CD14-positive monocyte (primary cell): Measurements from ENCODE around the gene ANKLE1. TPM values are rescaled to one million over a fixed set of nuclear protein-coding genes. Genes with fewer than 3 reads are reported as not detected.

ENCODE experiments used
- DNase-seq, 3 donors: peaks; one replicate each; pipeline ENCODE4 v3.0.0-alpha.2; 2011 to 2022
- H2AFZ ChIP-seq: 2 replicates; pipeline ENCODE4 v1.6.0; 2012; ENCODE audit warnings: mild to moderate bottlenecking, low read depth, low read length, inconsistent platforms; ENCODE audit not compliant: insufficient read depth, poor library complexity, severe bottlenecking
- H3K27ac ChIP-seq, 2 donors: 1 replicate in 1 of 2; 2 replicates in 1 of 2; pipeline ENCODE4 v1.5.1; 2012 to 2013; ENCODE audit warnings: low read length in 2 of 2, control low read depth in 1 of 2, inconsistent platforms in 1 of 2, low read depth in 1 of 2, mild to moderate bottlenecking in 1 of 2
- H3K27me3 ChIP-seq, 2 donors: one replicate each; pipeline versions ENCODE4 v1.6.0 to v1.6.1; 2011 to 2013; ENCODE audit warnings: low read length in 2 of 2; ENCODE audit not compliant: control insufficient read depth in 2 of 2, insufficient read depth in 2 of 2
- H3K36me3 ChIP-seq, 2 donors: replicated peaks in 1 of 2; 1 replicate in 1 of 2; 2 replicates in 1 of 2; pipeline versions ENCODE4 v1.5.1 to v1.6.1; 2012 to 2013; ENCODE audit warnings: low read length in 2 of 2, control low read depth in 1 of 2, inconsistent platforms in 1 of 2, mild to moderate bottlenecking in 1 of 2; ENCODE audit not compliant: insufficient read depth in 2 of 2, control insufficient read depth in 1 of 2
- H3K4me1 ChIP-seq, 2 donors: 1 replicate in 1 of 2; 2 replicates in 1 of 2; pipeline versions ENCODE4 v1.5.1 to v1.6.1; 2012 to 2013; ENCODE audit warnings: low read length in 2 of 2, control low read depth in 1 of 2, inconsistent platforms in 1 of 2, mild to moderate bottlenecking in 1 of 2, moderate library complexity in 1 of 2; ENCODE audit not compliant: insufficient read depth in 2 of 2, control insufficient read depth in 1 of 2
- H3K4me2 ChIP-seq: replicated peaks from 2 replicates; pipeline ENCODE3; 2012; ENCODE audit warnings: low read length, moderate library complexity, mild to moderate bottlenecking; ENCODE audit not compliant: poor library complexity, severe bottlenecking; ENCODE audit errors: extremely low read depth
- H3K4me3 ChIP-seq, 3 experiments: fragments of 200-600 bp in 1 of 3; sonication (generic) in 1 of 3; replicated peaks in 1 of 3; 1 replicate in 2 of 3; 2 replicates in 1 of 3; pipeline ENCODE4 v1.5.1; 2011 to 2013; ENCODE audit warnings: low read length in 3 of 3, mild to moderate bottlenecking in 3 of 3, control low read depth in 2 of 3, low read depth in 2 of 3, inconsistent platforms in 1 of 3, moderate library complexity in 1 of 3
- H3K79me2 ChIP-seq: 2 replicates; pipeline ENCODE4 v1.6.0; 2012; ENCODE audit warnings: mild to moderate bottlenecking, control low read depth, inconsistent platforms, low read length, moderate library complexity; ENCODE audit not compliant: insufficient read depth
- H3K9ac ChIP-seq: 2 replicates; pipeline ENCODE4 v1.6.0; 2017; ENCODE audit warnings: low read length, mild to moderate bottlenecking; ENCODE audit not compliant: insufficient read depth, poor library complexity, severe bottlenecking
- H3K9me3 ChIP-seq, 2 donors: replicated peaks in 1 of 2; 1 replicate in 1 of 2; 2 replicates in 1 of 2; pipeline versions ENCODE4 v1.5.1 to v1.6.1; 2012 to 2013; ENCODE audit warnings: low read length in 2 of 2, control low read depth in 1 of 2; ENCODE audit not compliant: control insufficient read depth in 1 of 2, insufficient read depth in 1 of 2
- H4K20me1 ChIP-seq: 2 replicates; pipeline ENCODE4 v1.6.0; 2012; ENCODE audit warnings: mild to moderate bottlenecking, low read length, control low read depth, moderate library complexity; ENCODE audit not compliant: insufficient read depth
- H3K27ac Mint-ChIP-seq, 7 donors: one replicate each; pipeline ENCODE4 v1.8.0; 2020; ENCODE audit warnings: mild to moderate bottlenecking in 7 of 7, mixed read lengths in 7 of 7, moderate library complexity in 6 of 7, inconsistent platforms in 2 of 7
- H3K27me3 Mint-ChIP-seq, 3 donors: one replicate each; pipeline ENCODE4 v1.8.0; 2021 to 2022; ENCODE audit warnings: low read depth in 3 of 3, mild to moderate bottlenecking in 3 of 3, mixed read lengths in 3 of 3, moderate library complexity in 3 of 3, inconsistent platforms in 1 of 3
- H3K36me3 Mint-ChIP-seq, 2 donors: one replicate each; pipeline ENCODE4 v1.8.0; 2020; ENCODE audit warnings: mixed read lengths in 2 of 2, inconsistent platforms in 1 of 2, mild to moderate bottlenecking in 1 of 2
- H3K4me1 Mint-ChIP-seq: one replicate; pipeline ENCODE4 v1.8.0; 2020; ENCODE audit warnings: mild to moderate bottlenecking, mixed read lengths
- H3K4me3 Mint-ChIP-seq, 2 donors: one replicate each; pipeline ENCODE4 v1.8.0; 2020; ENCODE audit warnings: mild to moderate bottlenecking in 2 of 2, mixed read lengths in 2 of 2, moderate library complexity in 1 of 2
- H3K9me3 Mint-ChIP-seq, 7 donors: one replicate each; pipeline ENCODE4 v1.8.0; 2020 to 2022; ENCODE audit warnings: mixed read lengths in 7 of 7, mild to moderate bottlenecking in 6 of 7, moderate library complexity in 6 of 7, inconsistent platforms in 2 of 7
- WGBS: methylation state at CpG from one replicate; pipeline ENCODE4 v1.1.5; 2013; ENCODE audit warnings: missing lambda C conversion rate; ENCODE audit not compliant: insufficient coverage; 5-methylcytosine and 5-hydroxymethylcytosine counted together
- intact Hi-C, 2 donors: fragments of 100-400 bp; cut with micrococcal nuclease; formaldehyde crosslinking; loops; one replicate each; pipeline versions ENCODE4 v1.15.0 to v1.15.1; 2023
- polyA plus RNA-seq, 3 donors: library from polyadenylated mRNA; depleted of rRNA in 1 of 3; unstranded in 2 of 3; stranded (reverse) in 1 of 3; fragments of 300-500 nt in 2 of 3; fragments of >200 nt in 1 of 3; fragmentation: Illumina TruSeq in 2 of 3; gene quantifications; 1 replicate in 2 of 3; 2 replicates in 1 of 3; pipeline ENCODE4 v1.2.3, GENCODE V29; 2012 to 2021
- TF ChIP-seq, protein P1 (sequence below): fragments of 200-600 bp; IDR thresholded peaks from one replicate; pipeline ENCODE4 v1.8.0; 2022; ENCODE audit warnings: antibody characterized with exemption, mild to moderate bottlenecking

ANKLE1 gene
- polyA plus RNA-seq, 3 donors: 1.3 to 8.5 (median 2.2) TPM

DNA sequence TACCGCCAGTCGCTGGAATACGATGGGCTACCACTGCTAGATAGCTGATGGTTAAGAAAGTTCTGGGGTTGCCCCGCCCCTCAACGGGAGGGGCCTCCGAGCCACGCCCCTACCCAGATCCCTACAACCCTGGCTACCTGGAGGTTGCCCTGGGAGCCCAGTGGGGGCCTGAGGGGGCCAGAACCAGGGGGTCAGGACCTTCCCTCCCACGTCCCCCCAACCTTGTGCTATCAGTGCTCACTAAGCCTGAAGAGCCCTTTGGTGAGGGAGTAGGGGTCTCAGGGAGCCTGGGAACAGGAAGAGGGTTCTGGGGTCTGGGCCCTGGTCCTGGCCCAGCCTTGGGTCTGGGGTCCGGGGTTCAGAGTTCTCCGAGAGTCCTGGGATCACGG is 46.8 kb upstream of the ANKLE1 start:
- Mint-ChIP-seq H3K9me3 (peaks cover 0 to 1% (median 0%) of the 10 kb centered on the region in 7 donors), H3K27me3 (peaks cover 0 to 4% (median 1%) of the 10 kb centered on the region in 3 donors), H3K27ac (no peak overlapping the region), H3K4me3 (peak overlapping the region; percentile 74 to 79), H3K36me3 (peaks cover 15 to 37% of the 10 kb centered on the region in 2 donors), H3K4me1 (peaks cover 14% of the 10 kb centered on the region)
- Histone ChIP-seq H3K4me2 (peak overlapping the region; percentile 99), H3K79me2 (peaks cover 8% of the 10 kb centered on the region), H3K9ac (peak overlapping the region; percentile 58), H4K20me1 (peaks cover 15% of the 10 kb centered on the region), H3K27ac (no peak overlapping the region), H3K4me1 (peaks cover 14 to 24% of the 10 kb centered on the region in 2 donors), H2AFZ (peak overlapping the region; percentile 82), H3K36me3 (peaks cover 3 to 30% of the 10 kb centered on the region in 2 donors), H3K27me3 (no peaks in the 10 kb centered on the region), H3K9me3 (no peaks in the 10 kb centered on the region), H3K4me3 (peak overlapping the region; percentile 47 to 81 (median 55))
- DNase-seq: peak in 1 of 3 donors; percentile 43
- 4% methylated on average over 3 of the region's 11 CpGs for WGBS
- intact Hi-C loops: loop anchor here in 1 of 2 donors (5.0 kb wide), 1 partner anchor 33 kb away; no protein-coding TSS in a partner anchor
- TF ChIP-seq, protein P1, sequence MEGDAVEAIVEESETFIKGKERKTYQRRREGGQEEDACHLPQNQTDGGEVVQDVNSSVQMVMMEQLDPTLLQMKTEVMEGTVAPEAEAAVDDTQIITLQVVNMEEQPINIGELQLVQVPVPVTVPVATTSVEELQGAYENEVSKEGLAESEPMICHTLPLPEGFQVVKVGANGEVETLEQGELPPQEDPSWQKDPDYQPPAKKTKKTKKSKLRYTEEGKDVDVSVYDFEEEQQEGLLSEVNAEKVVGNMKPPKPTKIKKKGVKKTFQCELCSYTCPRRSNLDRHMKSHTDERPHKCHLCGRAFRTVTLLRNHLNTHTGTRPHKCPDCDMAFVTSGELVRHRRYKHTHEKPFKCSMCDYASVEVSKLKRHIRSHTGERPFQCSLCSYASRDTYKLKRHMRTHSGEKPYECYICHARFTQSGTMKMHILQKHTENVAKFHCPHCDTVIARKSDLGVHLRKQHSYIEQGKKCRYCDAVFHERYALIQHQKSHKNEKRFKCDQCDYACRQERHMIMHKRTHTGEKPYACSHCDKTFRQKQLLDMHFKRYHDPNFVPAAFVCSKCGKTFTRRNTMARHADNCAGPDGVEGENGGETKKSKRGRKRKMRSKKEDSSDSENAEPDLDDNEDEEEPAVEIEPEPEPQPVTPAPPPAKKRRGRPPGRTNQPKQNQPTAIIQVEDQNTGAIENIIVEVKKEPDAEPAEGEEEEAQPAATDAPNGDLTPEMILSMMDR: no peak

DNA sequence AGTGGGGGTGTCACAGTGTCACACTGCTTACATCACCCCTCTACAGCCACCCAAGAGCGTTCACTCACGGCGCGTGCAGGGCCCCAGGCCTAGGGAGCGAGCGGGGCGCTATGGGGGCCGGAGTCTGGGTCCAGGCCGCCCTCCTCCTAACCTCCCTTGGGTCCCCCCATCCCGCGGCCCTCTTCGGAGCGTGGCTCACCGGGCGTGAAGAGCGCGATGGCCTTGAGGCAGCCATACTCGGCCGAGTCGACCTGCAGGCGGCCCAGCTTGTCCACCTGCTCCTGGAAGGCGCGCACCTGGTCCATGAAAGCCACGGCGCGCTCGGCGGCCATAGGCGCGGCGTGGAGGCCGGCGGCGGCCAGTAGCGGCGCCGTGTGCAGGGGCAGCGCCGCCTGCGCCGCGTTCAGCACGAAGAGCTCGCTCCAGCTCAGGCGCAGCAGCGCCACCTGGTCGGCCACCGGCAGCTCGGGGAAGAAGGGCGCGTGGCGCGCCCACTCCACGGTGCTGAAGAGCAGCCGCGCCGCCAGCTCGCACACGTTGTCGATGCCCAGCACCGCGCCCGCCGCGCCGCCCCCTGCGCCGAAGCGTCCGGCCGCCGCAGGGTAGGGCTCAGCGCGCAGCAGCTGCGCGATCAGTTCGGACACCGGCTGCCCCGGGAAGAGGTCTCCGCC is 46.3 kb upstream of the ANKLE1 start:
- no peaks in the 10 kb centered on the region for H3K9me3 ChIP-seq
- H3K27me3 ChIP-seq: no peaks in the 10 kb centered on the region
- under 1% methylated on average over 72 of the region's 80 CpGs for WGBS
- intact Hi-C loops: loop anchor here in 1 of 2 donors (5.0 kb wide), 1 partner anchor 33 kb away; no protein-coding TSS in a partner anchor
- no peak overlapping the region for H3K27ac ChIP-seq
- H3K27me3 Mint-ChIP-seq: peaks cover 0 to 4% (median 1%) of the 10 kb centered on the region in 3 donors
- TF ChIP-seq, protein P1: peak; percentile 55
- H3K36me3 Mint-ChIP-seq: peaks cover 15 to 31% of the 10 kb centered on the region in 2 donors
- no peak overlapping the region for H3K27ac Mint-ChIP-seq
- H4K20me1 ChIP-seq: peaks cover 17% of the 10 kb centered on the region
- peak overlapping the region; percentile 47 to 81 (median 55) for H3K4me3 ChIP-seq
- H3K4me1 Mint-ChIP-seq: peaks cover 14% of the 10 kb centered on the region
- peak overlapping the region; percentile 58 for H3K9ac ChIP-seq
- peaks cover 8% of the 10 kb centered on the region for H3K79me2 ChIP-seq
- peak overlapping the region; percentile 82 for H2AFZ ChIP-seq
- H3K4me3 Mint-ChIP-seq: peak overlapping the region; percentile 74 to 79
- H3K4me2 ChIP-seq: peak overlapping the region; percentile 99
- H3K4me1 ChIP-seq: peaks cover 14 to 24% of the 10 kb centered on the region in 2 donors
- DNase-seq: peak; percentile 71 to 77 (median 75)
- H3K36me3 ChIP-seq: peaks cover 0 to 24% of the 10 kb centered on the region in 2 donors
- peaks cover 0 to 1% (median 0%) of the 10 kb centered on the region in 7 donors for H3K9me3 Mint-ChIP-seq
